GM21390 (cell line): ENCODE results near the gene SMIM7.

Source experiments
- ATAC-seq: cut with Tn5 transposase; IDR thresholded peaks from one replicate; pipeline ENCODE4 v1.9.1; 2021; ENCODE audit not compliant: unreplicated experiment

Gene SMIM7

GRCh38 chr19:16596399-16596798, 63.5 kb downstream of the SMIM7 start:
- no peak for ATAC-seq
